GM19351 (cell line): ENCODE data around the gene TIAL1.
A peak's percentile ranks its signal among the peaks of the same experiment; 100 is the strongest.
"Not testable (repeated sequence)": the region's sequence is repeated elsewhere in the genome, so short reads cannot be mapped to it uniquely, and the experiment has no call there.

Experiments used
- ATAC-seq: cut with Tn5 transposase; IDR thresholded peaks from one replicate; pipeline ENCODE4 v1.9.1; 2021; ENCODE audit warnings: mild to moderate bottlenecking, moderate library complexity; ENCODE audit not compliant: unreplicated experiment

The TIAL1 gene

GRCh38 chr10:119596537-119597404, at the start of gene TIAL1:
TIAL1 (minus strand) TSS chr10:119596964; CDS start chr10:119596465, 499 bp downstream.
- ATAC-seq = peak; percentile 78

GRCh38 chr10:119644994-119645393, 48.2 kb upstream of the TIAL1 start:
- ATAC-seq = no peak

- no peak for ATAC-seq
Measured at GRCh38 chr10:119644205-119644814, 47.5 kb upstream of the TIAL1 start.

- ATAC-seq = no peak
Measured at GRCh38 chr10:119643306-119644204, 46.8 kb upstream of the TIAL1 start.

- ATAC-seq = no peak
Measured at GRCh38 chr10:119642556-119643111, 45.9 kb upstream of the TIAL1 start.

- no peak for ATAC-seq
Measured at GRCh38 chr10:119640875-119641526, 44.2 kb upstream of the TIAL1 start.

GRCh38 chr10:119640384-119640783, 43.6 kb upstream of the TIAL1 start:
- ATAC-seq = no peak

- ATAC-seq = no peak
Measured at GRCh38 chr10:119638982-119639381, 42.2 kb upstream of the TIAL1 start.

GRCh38 chr10:119637631-119638030, 40.9 kb upstream of the TIAL1 start:
- no peak for ATAC-seq

- no peak for ATAC-seq
Measured at GRCh38 chr10:119634219-119634544, 37.4 kb upstream of the TIAL1 start.

GRCh38 chr10:119633538-119634218, 36.9 kb upstream of the TIAL1 start:
- no peak for ATAC-seq

- no peak for ATAC-seq
Measured at GRCh38 chr10:119630300-119630699, 33.5 kb upstream of the TIAL1 start.

- ATAC-seq = no peak
Measured at GRCh38 chr10:119625570-119626280, 29.0 kb upstream of the TIAL1 start.

GRCh38 chr10:119621078-119621384, 24.3 kb upstream of the TIAL1 start:
- no peak for ATAC-seq

- ATAC-seq = no peak
Measured at GRCh38 chr10:119620241-119621077, 23.7 kb upstream of the TIAL1 start.

GRCh38 chr10:119619811-119620210, 23.0 kb upstream of the TIAL1 start:
- not testable (repeated sequence) for ATAC-seq

- no peak for ATAC-seq
Measured at GRCh38 chr10:119619215-119619614, 22.5 kb upstream of the TIAL1 start.

- ATAC-seq = no peak
Measured at GRCh38 chr10:119616882-119617570, 20.3 kb upstream of the TIAL1 start.
